Pancreas (tissue), 10 donors: ENCODE measurements around the gene ORC1. TPM values are rescaled to one million over a fixed set of nuclear protein-coding genes. Genes with fewer than 3 reads are reported as not detected.

Source experiments
- ATAC-seq, 4 donors: fragments of 200-7000 bp; cut with Tn5 transposase; one replicate each; pipeline versions ENCODE4 v1.8.0 to v1.9.1; 2020; ENCODE audit warnings: mild to moderate bottlenecking in 4 of 4, moderate library complexity in 4 of 4
- DNase-seq, 6 donors: peaks; one replicate each; pipeline ENCODE4 v3.0.0-alpha.2; 2020
- FAIRE-seq: peaks from 2 replicates; lab custom pipeline; 2012; peaks lifted over from hg19 to GRCh38; lab: Jason Lieb, UNC
- H3K27ac ChIP-seq, 4 donors: fragments of 200-600 bp; sonication (generic); 1 replicate in 3 of 4; 2 replicates in 1 of 4; pipeline versions ENCODE4 v1.5.0 to v1.8.0; 2020
- H3K27me3 ChIP-seq, 4 donors: fragments of 200-600 bp; one replicate each; pipeline ENCODE4 v1.8.0; 2021
- H3K36me3 ChIP-seq, 3 donors: fragments of 200-600 bp; sonication (generic) in 1 of 3; one replicate each; pipeline versions ENCODE4 v1.5.0 to v1.8.0; 2020 to 2021
- H3K4me1 ChIP-seq, 3 donors: fragments of 200-600 bp; one replicate each; pipeline ENCODE4 v1.8.0; 2021
- H3K4me3 ChIP-seq, 4 donors: fragments of 200-600 bp; sonication (generic) in 2 of 4; one replicate each; pipeline versions ENCODE4 v1.5.0 to v1.8.0; 2020 to 2021
- H3K9me3 ChIP-seq, 4 donors: fragments of 200-600 bp; one replicate each; pipeline ENCODE4 v1.8.0; 2021
- WGBS, 2 donors: extraction: QIAGEN DNeasy Blood & Tissue Kit; methylation state at CpG; one replicate each; pipeline ENCODE4 v1.1.7; 2013; 5-methylcytosine and 5-hydroxymethylcytosine counted together
- intact Hi-C, 3 donors: fragments of 100-400 bp; cut with DNase I; formaldehyde crosslinking; loops; one replicate each; pipeline versions ENCODE4 v1.11.1 to v1.14.2; 2022
- polyA plus RNA-seq, 2 donors: library from polyadenylated mRNA; stranded (reverse); fragments of 200-250 nt; gene quantifications; one replicate each; pipeline ENCODE4 v1.2.3, GENCODE V29; 2013
- total RNA-seq, 6 donors: library from RNA; stranded (reverse); fragmentation: NEBNext Ultra II Directional in 4 of 6; extraction: Animal tissue kit (Norgen Biotek cat#: 25700) in 4 of 6; gene quantifications; one replicate each; pipeline versions ENCODE4 v1.2.1 to v1.2.4, GENCODE V29; 2021 to 2023
- TF ChIP-seq, protein P1 (sequence below), 4 donors: fragments of 200-600 bp; sonication (generic) in 3 of 4; IDR thresholded peaks; one replicate each; pipeline versions ENCODE4 v1.5.0 to v1.8.0; 2021; ENCODE audit warnings: antibody characterized with exemption in 4 of 4
- donor health status: healthy with polysubstance abuse.
- donor health status: DM: no; HTN: no; CAD: no; lungs with moderate emphysema.
- donor health status: DM: no; HTN: no; CAD: no.
- donor health status: control.
- donor health status: control.
- donor health status: Bipolar disorder and iron deficiency.
- donor health status: DM: yes; HTN: yes; CAD: no.
- donor health status: DM: no; HTN: no; CAD: no.
- donor health status: DM: no; HTN: no; CAD: no.
- donor health status: DM: yes; HTN: yes; CAD: no.

ORC1 gene
- total and polyA plus RNA-seq, 8 donors, result 0.09 to 0.68 (median 0.30) TPM

DNA sequence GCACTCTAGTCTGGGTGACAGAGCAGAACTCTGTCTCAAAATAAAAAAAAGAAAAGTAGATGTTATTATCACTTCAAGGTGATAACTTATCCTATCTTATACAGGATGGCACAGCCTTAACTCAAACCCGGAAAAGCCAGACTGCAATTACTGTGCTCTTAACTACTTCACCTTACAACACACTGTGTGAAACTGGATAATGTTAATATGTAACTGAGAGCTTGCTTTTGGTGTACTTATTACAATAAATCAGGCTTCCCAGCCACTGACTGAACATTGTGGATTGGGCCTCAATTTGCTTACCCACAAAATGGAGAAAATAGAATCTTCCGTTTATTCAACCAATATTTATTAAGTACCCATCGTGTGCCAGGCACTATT is 1.4 kb downstream of the ORC1 start:
- no peak for ATAC-seq
- Histone ChIP-seq H3K9me3 (no peaks in the 10 kb centered on the region), H3K27ac (no peak overlapping the region), H3K4me1 (peaks cover 12 to 20% (median 14%) of the 10 kb centered on the region in 3 donors), H3K4me3 (no peak overlapping the region), H3K36me3 (peaks cover 0 to under 1% (median 0%) of the 10 kb centered on the region in 3 donors), H3K27me3 (no peaks in the 10 kb centered on the region)
- intact Hi-C loops, result no loop called here
- DNase-seq, result no peak
- FAIRE-seq, result no peak
- 18 to 20% methylated on average over 3 of the region's 3 CpGs for WGBS, 2 donors
- TF ChIP-seq, protein P1, sequence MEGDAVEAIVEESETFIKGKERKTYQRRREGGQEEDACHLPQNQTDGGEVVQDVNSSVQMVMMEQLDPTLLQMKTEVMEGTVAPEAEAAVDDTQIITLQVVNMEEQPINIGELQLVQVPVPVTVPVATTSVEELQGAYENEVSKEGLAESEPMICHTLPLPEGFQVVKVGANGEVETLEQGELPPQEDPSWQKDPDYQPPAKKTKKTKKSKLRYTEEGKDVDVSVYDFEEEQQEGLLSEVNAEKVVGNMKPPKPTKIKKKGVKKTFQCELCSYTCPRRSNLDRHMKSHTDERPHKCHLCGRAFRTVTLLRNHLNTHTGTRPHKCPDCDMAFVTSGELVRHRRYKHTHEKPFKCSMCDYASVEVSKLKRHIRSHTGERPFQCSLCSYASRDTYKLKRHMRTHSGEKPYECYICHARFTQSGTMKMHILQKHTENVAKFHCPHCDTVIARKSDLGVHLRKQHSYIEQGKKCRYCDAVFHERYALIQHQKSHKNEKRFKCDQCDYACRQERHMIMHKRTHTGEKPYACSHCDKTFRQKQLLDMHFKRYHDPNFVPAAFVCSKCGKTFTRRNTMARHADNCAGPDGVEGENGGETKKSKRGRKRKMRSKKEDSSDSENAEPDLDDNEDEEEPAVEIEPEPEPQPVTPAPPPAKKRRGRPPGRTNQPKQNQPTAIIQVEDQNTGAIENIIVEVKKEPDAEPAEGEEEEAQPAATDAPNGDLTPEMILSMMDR (IDR thresholded peaks at IDR 0.05), result no peak

- H3K9me3 ChIP-seq, result no peaks in the 10 kb centered on the region
- intact Hi-C loops, result no loop called here
- H3K4me3 ChIP-seq, result no peak overlapping the region
- DNase-seq (no peak), ATAC-seq (no peak), FAIRE-seq (no peak)
- TF ChIP-seq, protein P1 (IDR thresholded peaks at IDR 0.05), result no peak
- H3K27me3 ChIP-seq, result no peaks in the 10 kb centered on the region
- WGBS, 2 donors, result 94 to 98% methylated on average over 6 of the region's 6 CpGs
- H3K36me3 ChIP-seq, result no peaks in the 10 kb centered on the region
- peaks cover 3 to 8% (median 5%) of the 10 kb centered on the region in 3 donors for H3K4me1 ChIP-seq
- H3K27ac ChIP-seq, result no peak overlapping the region
Observed at GRCh38 chr1:52400131-52400530, 4.1 kb downstream of the ORC1 start.

DNA sequence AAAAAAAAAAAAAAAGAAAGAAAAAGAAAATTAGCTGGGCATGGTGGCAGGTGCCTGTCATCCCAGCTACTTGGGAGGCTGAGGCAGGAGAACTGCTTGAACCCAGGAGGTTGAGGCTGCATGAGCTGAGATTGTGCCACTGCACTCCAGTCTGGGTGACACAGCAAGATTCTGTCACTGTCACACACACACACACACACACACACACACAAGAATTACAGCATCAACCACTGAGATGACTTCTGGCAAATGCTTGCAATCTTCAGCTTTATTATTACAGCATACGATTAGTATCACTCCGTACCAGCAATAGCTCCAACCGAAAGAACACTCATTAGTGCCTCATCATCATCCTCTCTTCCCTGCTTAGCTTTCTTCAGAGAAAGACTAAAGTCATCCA is 4.6 kb downstream of the ORC1 start:
- peaks cover 3 to 8% (median 5%) of the 10 kb centered on the region in 3 donors for H3K4me1 ChIP-seq
- TF ChIP-seq, protein P1 (IDR thresholded peaks at IDR 0.05), result no peak
- no peak overlapping the region for H3K27ac ChIP-seq
- no peak for FAIRE-seq
- H3K27me3 ChIP-seq, result no peaks in the 10 kb centered on the region
- DNase-seq, result no peak
- no peaks in the 10 kb centered on the region for H3K9me3 ChIP-seq
- intact Hi-C loops, result no loop called here
- H3K36me3 ChIP-seq, result no peaks in the 10 kb centered on the region
- H3K4me3 ChIP-seq, result no peak overlapping the region
- ATAC-seq, result no peak
- WGBS, 2 donors, result 97 to 99% methylated on average over 3 of the region's 3 CpGs

GRCh38 chr1:52393174-52393573 is 11.0 kb downstream of the ORC1 start:
- FAIRE-seq, result no peak
- intact Hi-C loops, result no loop called here
- Histone ChIP-seq H3K36me3 (no peaks in the 10 kb centered on the region), H3K27me3 (no peaks in the 10 kb centered on the region), H3K9me3 (no peaks in the 10 kb centered on the region), H3K27ac (no peak overlapping the region), H3K4me3 (no peak overlapping the region), H3K4me1 (peaks cover 0 to 4% (median 0%) of the 10 kb centered on the region in 3 donors)
- TF ChIP-seq, protein P1 (IDR thresholded peaks at IDR 0.05), result no peak
- 92 to 96% methylated on average over 5 of the region's 5 CpGs for WGBS, 2 donors
- no peak for ATAC-seq
- DNase-seq, result no peak

DNA sequence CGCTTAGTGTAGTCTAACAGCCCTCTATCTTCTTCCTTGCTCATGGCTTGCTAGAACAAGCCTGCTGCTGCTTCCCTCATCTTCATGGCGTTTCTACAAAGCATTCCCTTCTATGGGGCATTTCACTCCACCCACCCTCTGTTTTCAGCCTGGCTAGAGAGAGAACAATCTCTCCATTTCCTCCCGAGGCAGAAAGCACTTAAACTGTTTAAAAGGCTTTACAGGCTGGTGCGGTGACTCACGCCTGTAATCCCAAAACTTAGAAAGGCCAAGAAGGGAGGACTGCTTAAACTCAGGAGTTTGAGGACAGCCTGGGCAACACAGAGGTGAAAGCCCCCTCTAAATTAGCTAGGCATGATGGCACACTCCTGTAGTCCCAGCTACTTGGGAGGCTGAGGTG is 17.8 kb downstream of the ORC1 start:
- H3K4me1 ChIP-seq, result peaks cover 0 to 4% (median 0%) of the 10 kb centered on the region in 3 donors
- intact Hi-C loops, result no loop called here
- no peak overlapping the region for H3K4me3 ChIP-seq
- H3K27ac ChIP-seq, result no peak overlapping the region
- FAIRE-seq (no peak), DNase-seq (no peak), ATAC-seq (no peak)
- TF ChIP-seq, protein P1 (IDR thresholded peaks at IDR 0.05), result no peak
- H3K36me3 ChIP-seq, result no peaks in the 10 kb centered on the region
- no peaks in the 10 kb centered on the region for H3K9me3 ChIP-seq
- no peaks in the 10 kb centered on the region for H3K27me3 ChIP-seq
- WGBS, 2 donors, result 81 to 93% methylated on average over 5 of the region's 5 CpGs
